B cell (primary cell): ENCODE results near the gene PLXNA1. TPM values are rescaled to one million over a fixed set of nuclear protein-coding genes. Genes with fewer than 3 reads are reported as not detected.

ENCODE experiments used
- ATAC-seq: fragments of 200-7000 bp; cut with Tn5 transposase; one replicate; pipeline ENCODE4 v1.10.0; 2021; ENCODE audit warnings: low read depth, mild to moderate bottlenecking, moderate number of reproducible peaks, moderate library complexity
- CTCF ChIA-PET: fragments of 350-600 bp; sonication (Branson Sonifier 250); formaldehyde crosslinking; loops from one replicate; lab custom pipeline; 2021; ENCODE audit warnings: antibody characterized with exemption, inconsistent platforms; lab: Charles Lee
- POLR2A ChIA-PET: fragments of 350-600 bp; sonication (Branson Sonifier 250); formaldehyde crosslinking; loops from one replicate; lab custom pipeline; 2021; ENCODE audit warnings: antibody characterized with exemption; lab: Charles Lee
- DNase-seq: peaks from one replicate; pipeline ENCODE4 v3.0.0; 2013
- H2AFZ ChIP-seq: 2 replicates; pipeline ENCODE4 v1.6.1; 2012; ENCODE audit warnings: mild to moderate bottlenecking, low read depth, low read length; ENCODE audit not compliant: insufficient read depth, poor library complexity, severe bottlenecking
- H3K27ac ChIP-seq, 2 donors: 1 replicate in 1 of 2; 2 replicates in 1 of 2; pipeline ENCODE4 v1.5.1; 2012 to 2013; ENCODE audit warnings: low read length in 2 of 2, mild to moderate bottlenecking in 2 of 2, moderate library complexity in 1 of 2
- H3K27me3 ChIP-seq, 4 experiments: fragments of 200-600 bp in 1 of 4; sonication (generic) in 1 of 4; replicated peaks in 1 of 4; 1 replicate in 2 of 4; 2 replicates in 2 of 4; pipeline versions ENCODE4 v1.6.1 to v1.7.0; 2013 to 2016; ENCODE audit warnings: low read length in 3 of 4, mild to moderate bottlenecking in 2 of 4, mixed read lengths in 1 of 4, moderate library complexity in 1 of 4; ENCODE audit not compliant: insufficient read depth in 4 of 4, control insufficient read depth in 3 of 4; ENCODE audit errors: control extremely low read depth in 1 of 4
- H3K36me3 ChIP-seq, 2 experiments: replicated peaks in 1 of 2; 1 replicate in 1 of 2; 2 replicates in 1 of 2; pipeline versions ENCODE4 v1.6.1 to v1.7.1; 2013; ENCODE audit warnings: low read length in 1 of 2; ENCODE audit not compliant: insufficient read depth in 2 of 2, control insufficient read depth in 1 of 2; ENCODE audit errors: control extremely low read depth in 1 of 2, extremely low read depth in 1 of 2
- H3K4me1 ChIP-seq, 2 donors: fragments of 200-600 bp in 1 of 2; sonication (generic) in 1 of 2; 1 replicate in 1 of 2; 2 replicates in 1 of 2; pipeline versions ENCODE4 v1.5.1 to v1.6.1; 2013 to 2017; ENCODE audit warnings: low read length in 2 of 2; ENCODE audit not compliant: control insufficient read depth in 2 of 2, insufficient read depth in 2 of 2
- H3K4me2 ChIP-seq: replicated peaks from 2 replicates; pipeline ENCODE3; 2012; ENCODE audit warnings: mild to moderate bottlenecking, low read depth, low read length; ENCODE audit not compliant: poor library complexity, severe bottlenecking
- H3K4me3 ChIP-seq, 5 experiments: fragments of 200-600 bp in 1 of 5; sonication (generic) in 1 of 5; 1 replicate in 3 of 5; 2 replicates in 2 of 5; pipeline versions ENCODE4 v1.5.1 to v1.7.0; 2011 to 2016; ENCODE audit warnings: low read length in 4 of 5, mild to moderate bottlenecking in 4 of 5, low read depth in 2 of 5, control low read depth in 1 of 5, moderate library complexity in 1 of 5; ENCODE audit not compliant: insufficient read depth in 1 of 5; ENCODE audit errors: control extremely low read depth in 1 of 5, extremely low read depth in 1 of 5
- H3K79me2 ChIP-seq: fragments of 200-600 bp; sonication (generic); one replicate; pipeline ENCODE4 v1.6.0; 2016; ENCODE audit warnings: low read length; ENCODE audit not compliant: control insufficient read depth, insufficient read depth
- H3K9ac ChIP-seq: fragments of 200-600 bp; sonication (generic); 2 replicates; pipeline ENCODE4 v1.6.1; 2017; ENCODE audit warnings: mild to moderate bottlenecking, low read length, moderate library complexity
- H3K9me3 ChIP-seq, 3 donors: one replicate each; pipeline versions ENCODE4 v1.6.1 to v1.7.1; 2013; ENCODE audit warnings: low read length in 2 of 3; ENCODE audit not compliant: control insufficient read depth in 2 of 3, insufficient read depth in 1 of 3; ENCODE audit errors: control extremely low read depth in 1 of 3
- H4K20me1 ChIP-seq: 2 replicates; pipeline ENCODE4 v1.6.0; 2012; ENCODE audit warnings: mild to moderate bottlenecking, low read length; ENCODE audit not compliant: insufficient read depth, control insufficient read depth, poor library complexity, severe bottlenecking
- H3K27ac Mint-ChIP-seq: one replicate; pipeline ENCODE4 v1.8.0; 2021; ENCODE audit warnings: mixed read lengths
- H3K27me3 Mint-ChIP-seq: one replicate; pipeline ENCODE4 v1.8.0; 2021; ENCODE audit warnings: mixed read lengths
- H3K4me1 Mint-ChIP-seq: one replicate; pipeline ENCODE4 v1.8.0; 2021; ENCODE audit warnings: mixed read lengths
- H3K4me3 Mint-ChIP-seq: one replicate; pipeline ENCODE4 v1.8.0; 2021; ENCODE audit warnings: mixed read lengths
- H3K9me3 Mint-ChIP-seq: one replicate; pipeline ENCODE4 v1.8.0; 2022; ENCODE audit warnings: mixed read lengths; ENCODE audit not compliant: insufficient read depth
- CTCF ChIP-seq: fragments of 200-600 bp; IDR thresholded peaks from one replicate; pipeline ENCODE4 v1.8.0; 2022; ENCODE audit warnings: antibody characterized with exemption, mild to moderate bottlenecking
- EZH2 ChIP-seq: IDR thresholded peaks from 2 replicates; pipeline ENCODE4 v1.6.1; 2012; ENCODE audit warnings: borderline replicate concordance, low read depth, mild to moderate bottlenecking, moderate library complexity, low read length; ENCODE audit not compliant: insufficient read depth, poor library complexity, severe bottlenecking
- WGBS: methylation state at CpG from one replicate; pipeline ENCODE4 v1.1.5; 2013; ENCODE audit warnings: missing lambda C conversion rate; ENCODE audit not compliant: insufficient coverage; 5-methylcytosine and 5-hydroxymethylcytosine counted together
- intact Hi-C: fragments of 100-400 bp; cut with micrococcal nuclease; formaldehyde crosslinking; loops from one replicate; pipeline ENCODE4 v1.10.0; 2022
- polyA plus RNA-seq: library from polyadenylated mRNA; depleted of rRNA; stranded (reverse); fragments of >200 nt; gene quantifications from 2 replicates; pipeline ENCODE4 v1.2.3, GENCODE V29; 2012
- total RNA-seq, 2 donors: library from RNA; stranded (reverse); fragments of 120-200 nt in 1 of 2; gene quantifications; 1 replicate in 1 of 2; 2 replicates in 1 of 2; pipeline versions ENCODE4 v1.2.3 to v1.2.4, GENCODE V29; 2013 to 2022

Gene PLXNA1
- total and polyA plus RNA-seq, 2 donors (not counting 1 experiment from before 2014, with no cell fraction given): 6.7 to 22.3 TPM

- Histone ChIP-seq H3K9me3 (no peaks in the 10 kb centered on the region), H3K4me1 (peaks cover 3 to 4% of the 10 kb centered on the region in 2 donors), H3K27ac (no peak overlapping the region), H3K4me2 (no peak overlapping the region), H3K9ac (no peak overlapping the region), H3K36me3 (no peaks in the 10 kb centered on the region), H3K4me3 (no peak overlapping the region), H3K79me2 (no peaks in the 10 kb centered on the region), H4K20me1 (no peaks in the 10 kb centered on the region), H2AFZ (no peak overlapping the region), H3K27me3 (peaks cover 0 to 10% (median 0%) of the 10 kb centered on the region in 4 experiments)
- 96% methylated on average over 9 of the region's 10 CpGs for WGBS
- ATAC-seq (no peak), DNase-seq (no peak)
- intact Hi-C loops: no loop called here
- Mint-ChIP-seq H3K4me3 (no peak overlapping the region), H3K27me3 (peaks cover 30% of the 10 kb centered on the region), H3K4me1 (peaks cover 18% of the 10 kb centered on the region), H3K27ac (no peak overlapping the region), H3K9me3 (no peaks in the 10 kb centered on the region)
- CTCF ChIA-PET: interaction anchor here (0.6 kb wide), 1 partner anchor 371 kb away, joined by 3 read pairs; no protein-coding TSS in a partner anchor
- TF ChIP-seq EZH2: no peak
- TF ChIP-seq CTCF: no peak
- POLR2A ChIA-PET: no interaction called here
Observed at GRCh38 chr3:126967386-126967785, 15.5 kb upstream of the PLXNA1 start.

- H3K9me3 Mint-ChIP-seq: no peaks in the 10 kb centered on the region
- DNase-seq: no peak
- POLR2A ChIA-PET: interaction anchor here (0.7 kb wide), 1 partner anchor 13 kb away, joined by 4 read pairs; no protein-coding TSS in a partner anchor
- H3K27me3 Mint-ChIP-seq: peaks cover 34% of the 10 kb centered on the region
- CTCF ChIA-PET: interaction anchor here (2.3 kb wide), 1 partner anchor 13 kb away, joined by 10 read pairs; no protein-coding TSS in a partner anchor
- H3K27ac Mint-ChIP-seq: no peak overlapping the region
- Histone ChIP-seq H3K27ac (no peak overlapping the region), H3K4me3 (no peak overlapping the region), H3K36me3 (no peaks in the 10 kb centered on the region), H3K79me2 (no peaks in the 10 kb centered on the region), H3K4me1 (peaks cover 3 to 4% of the 10 kb centered on the region in 2 donors), H3K4me2 (no peak overlapping the region), H3K9ac (no peak overlapping the region), H3K9me3 (peaks cover 0 to 9% (median 0%) of the 10 kb centered on the region in 3 donors), H4K20me1 (no peaks in the 10 kb centered on the region), H3K27me3 (peaks cover 0 to 14% (median 0%) of the 10 kb centered on the region in 4 experiments), H2AFZ (no peak overlapping the region)
- no peak for ATAC-seq
- H3K4me3 Mint-ChIP-seq: no peak overlapping the region
- WGBS: 82% methylated on average over 17 of the region's 20 CpGs
- intact Hi-C loops: no loop called here
- H3K4me1 Mint-ChIP-seq: peaks cover 18% of the 10 kb centered on the region
- TF ChIP-seq CTCF (no peak), EZH2 (no peak)
Observed at GRCh38 chr3:126968391-126969390, 14.2 kb upstream of the PLXNA1 start.
